NB4 (cell line): ENCODE data around the gene SFMBT2.

Experiments used
- DNase-seq: peaks from one replicate; pipeline ENCODE4 v3.0.0; 2010; ENCODE audit warnings: low read depth
- H3K4me3 ChIP-seq: one replicate; pipeline ENCODE4 v1.5.1; 2011; ENCODE audit warnings: mild to moderate bottlenecking, low read depth, low read length, moderate library complexity
- MYC ChIP-seq: IDR thresholded peaks from 2 replicates; pipeline ENCODE4 v1.6.1; 2011; ENCODE audit warnings: low read depth, low read length
- POLR2A ChIP-seq: IDR thresholded peaks from 2 replicates; pipeline ENCODE4 v1.6.1; 2011; ENCODE audit warnings: mild to moderate bottlenecking; ENCODE audit not compliant: insufficient read length; ENCODE audit errors: extremely low read depth
- TF ChIP-seq, protein P1 (sequence below): IDR thresholded peaks from one replicate; pipeline ENCODE4 v1.5.1; 2012; ENCODE audit warnings: low read depth, low read length
- TF ChIP-seq, protein P2 (sequence below): IDR thresholded peaks from 2 replicates; pipeline ENCODE4 v1.6.1; 2011; ENCODE audit warnings: low read depth, low read length

SFMBT2 gene

DNA sequence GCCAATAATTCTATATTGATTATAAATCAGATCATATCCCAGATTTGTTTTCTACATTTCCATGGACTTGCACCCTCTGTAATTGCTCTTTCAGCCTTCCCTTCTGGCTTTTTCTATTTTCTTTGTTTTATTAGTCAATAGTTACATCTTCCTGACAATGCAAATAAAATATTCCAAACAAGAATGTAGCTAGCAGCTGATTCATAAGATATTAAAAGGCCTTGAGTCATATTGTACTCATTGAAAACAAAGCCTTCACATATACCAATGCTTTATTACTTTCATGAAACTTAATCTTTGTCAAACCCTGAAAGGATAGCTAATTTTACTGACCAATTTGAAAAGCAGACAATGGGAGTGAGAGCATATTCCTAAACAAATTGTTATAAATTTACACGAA is 10.7 kb upstream of the SFMBT2 start:
- TF ChIP-seq, protein P1, sequence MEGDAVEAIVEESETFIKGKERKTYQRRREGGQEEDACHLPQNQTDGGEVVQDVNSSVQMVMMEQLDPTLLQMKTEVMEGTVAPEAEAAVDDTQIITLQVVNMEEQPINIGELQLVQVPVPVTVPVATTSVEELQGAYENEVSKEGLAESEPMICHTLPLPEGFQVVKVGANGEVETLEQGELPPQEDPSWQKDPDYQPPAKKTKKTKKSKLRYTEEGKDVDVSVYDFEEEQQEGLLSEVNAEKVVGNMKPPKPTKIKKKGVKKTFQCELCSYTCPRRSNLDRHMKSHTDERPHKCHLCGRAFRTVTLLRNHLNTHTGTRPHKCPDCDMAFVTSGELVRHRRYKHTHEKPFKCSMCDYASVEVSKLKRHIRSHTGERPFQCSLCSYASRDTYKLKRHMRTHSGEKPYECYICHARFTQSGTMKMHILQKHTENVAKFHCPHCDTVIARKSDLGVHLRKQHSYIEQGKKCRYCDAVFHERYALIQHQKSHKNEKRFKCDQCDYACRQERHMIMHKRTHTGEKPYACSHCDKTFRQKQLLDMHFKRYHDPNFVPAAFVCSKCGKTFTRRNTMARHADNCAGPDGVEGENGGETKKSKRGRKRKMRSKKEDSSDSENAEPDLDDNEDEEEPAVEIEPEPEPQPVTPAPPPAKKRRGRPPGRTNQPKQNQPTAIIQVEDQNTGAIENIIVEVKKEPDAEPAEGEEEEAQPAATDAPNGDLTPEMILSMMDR: no peak
- TF ChIP-seq, protein P2, sequence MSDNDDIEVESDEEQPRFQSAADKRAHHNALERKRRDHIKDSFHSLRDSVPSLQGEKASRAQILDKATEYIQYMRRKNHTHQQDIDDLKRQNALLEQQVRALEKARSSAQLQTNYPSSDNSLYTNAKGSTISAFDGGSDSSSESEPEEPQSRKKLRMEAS: no peak
- TF ChIP-seq MYC (no peak), POLR2A (no peak)
- no peak overlapping the region for H3K4me3 ChIP-seq
- DNase-seq: no peak

DNA sequence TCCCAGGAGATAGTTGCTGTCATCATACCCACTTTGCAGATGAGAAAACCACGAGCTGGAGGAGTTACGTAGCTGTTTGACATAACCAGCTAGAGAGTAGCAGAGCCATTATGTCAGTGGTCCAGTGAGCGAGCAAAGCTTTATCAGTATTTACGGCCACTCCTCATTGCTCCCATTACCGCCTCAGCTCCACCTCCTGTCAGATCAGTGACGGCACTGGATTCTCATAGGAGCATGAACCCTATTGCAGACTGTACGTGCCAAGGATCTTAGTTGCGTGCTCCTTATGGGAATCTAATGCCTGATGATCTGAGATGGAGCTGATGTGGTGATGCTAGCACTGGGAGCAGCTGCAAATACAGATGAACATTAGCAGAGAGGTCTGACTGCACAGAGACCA is 9.2 kb upstream of the SFMBT2 start:
- no peak for DNase-seq
- TF ChIP-seq, protein P2: no peak
- TF ChIP-seq POLR2A (no peak), MYC (no peak)
- TF ChIP-seq, protein P1: no peak

DNA sequence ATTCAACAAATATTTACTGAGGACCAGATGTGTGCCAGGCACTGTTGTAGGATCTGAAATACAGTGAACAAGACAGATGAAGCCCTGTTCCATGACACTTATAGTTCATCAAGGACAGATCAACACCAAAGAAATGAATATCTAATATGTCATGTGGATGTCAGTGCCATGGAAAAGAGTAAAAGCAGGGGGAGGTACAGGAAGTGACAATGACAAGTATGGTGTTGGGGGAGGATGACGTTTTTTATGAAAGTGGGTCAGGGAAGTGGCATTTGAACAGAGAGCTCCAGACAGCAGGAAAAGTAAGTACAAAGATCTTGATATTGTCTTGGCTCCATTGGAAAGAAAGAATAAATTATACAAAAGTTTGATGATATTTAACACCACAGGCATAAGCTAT is 7.0 kb upstream of the SFMBT2 start:
- no peak overlapping the region for H3K4me3 ChIP-seq
- TF ChIP-seq POLR2A (no peak), MYC (no peak)
- TF ChIP-seq, protein P1: no peak
- TF ChIP-seq, protein P2: no peak
- no peak for DNase-seq

More for the DNA sequence above, 9.2 kb upstream of the SFMBT2 start:
- no peak overlapping the region for H3K4me3 ChIP-seq

DNA sequence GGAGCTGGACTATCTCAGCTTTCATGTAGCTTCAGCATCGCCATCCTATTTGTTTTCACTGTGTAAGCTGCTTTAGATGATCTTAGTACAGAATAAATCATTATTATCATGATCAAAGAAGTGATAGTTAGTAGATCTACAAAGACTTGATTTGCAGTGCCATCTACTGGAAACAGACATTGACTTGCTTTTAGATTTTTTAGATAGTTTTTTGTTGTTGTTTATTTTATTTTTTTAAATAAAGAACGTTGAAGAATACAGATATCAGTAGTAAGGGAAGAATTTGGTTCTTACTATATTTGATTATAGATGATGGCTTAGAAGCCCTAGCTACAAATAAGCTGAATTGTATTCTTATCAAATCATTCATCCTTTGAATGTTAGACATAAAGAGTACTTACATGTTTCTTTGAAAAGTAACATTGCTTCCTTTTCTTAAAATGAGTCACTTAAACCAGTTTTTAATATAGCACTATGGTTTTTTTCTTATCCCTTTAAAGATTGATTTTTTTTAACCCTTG is 6.3 kb upstream of the SFMBT2 start:
- peak; percentile 53 for DNase-seq
- no peak for TF ChIP-seq POLR2A
- no peak for TF ChIP-seq MYC
- TF ChIP-seq, protein P1: no peak
- TF ChIP-seq, protein P2: no peak
- H3K4me3 ChIP-seq: no peak overlapping the region

DNA sequence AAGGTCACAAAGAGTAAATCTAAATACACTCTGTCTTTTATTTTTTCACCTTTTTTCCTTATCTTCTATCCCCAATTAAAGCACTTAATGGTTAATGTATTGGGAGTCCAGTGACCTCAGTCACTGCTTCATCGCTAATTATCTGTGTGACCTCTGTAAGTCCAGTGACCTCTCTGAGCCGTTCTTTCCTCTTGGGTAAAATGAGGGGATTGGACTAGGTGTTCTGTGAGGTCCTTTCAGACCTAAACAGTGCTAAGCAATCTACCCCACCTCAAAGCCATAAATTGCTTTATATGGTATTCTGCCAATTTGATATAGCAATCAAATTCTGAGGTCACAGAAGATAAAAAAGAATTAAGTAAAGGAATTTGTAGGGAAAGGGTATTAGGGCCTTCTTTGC is 3.9 kb upstream of the SFMBT2 start:
- no peak for DNase-seq
- TF ChIP-seq, protein P1: no peak
- TF ChIP-seq POLR2A (no peak), MYC (no peak)
- TF ChIP-seq, protein P2: no peak
- no peak overlapping the region for H3K4me3 ChIP-seq

DNA sequence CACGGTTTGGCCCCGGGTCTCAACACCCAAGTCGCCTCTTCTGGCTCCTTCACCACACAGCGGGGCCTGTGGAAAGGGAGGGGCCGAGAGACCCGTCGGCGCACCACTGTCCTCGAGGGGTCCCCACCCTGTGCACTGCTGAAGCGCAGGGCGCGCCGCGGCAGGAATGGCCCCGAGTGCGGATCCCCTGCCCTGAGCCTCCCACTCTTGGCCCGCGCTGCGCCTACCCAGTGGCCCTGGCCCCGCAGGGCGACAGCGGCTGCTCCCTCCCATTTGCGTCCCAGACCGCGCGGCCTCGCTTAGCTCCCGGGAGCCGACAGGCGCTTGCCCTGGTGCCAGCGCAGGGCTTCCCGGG is 2.1 kb upstream of the SFMBT2 start:
- TF ChIP-seq, protein P1: no peak
- TF ChIP-seq, protein P2: no peak
- TF ChIP-seq MYC (no peak), POLR2A (no peak)
- no peak overlapping the region for H3K4me3 ChIP-seq
- no peak for DNase-seq
